DMS153 (cell line): ENCODE results near the gene CDH5.
A peak's percentile ranks its signal among the peaks of the same experiment; 100 is the strongest.

Source experiments
- DNase-seq: peaks from one replicate; lab custom pipeline; 2025; lab: John Stamatoyannopoulos, UW

Gene CDH5

DNA sequence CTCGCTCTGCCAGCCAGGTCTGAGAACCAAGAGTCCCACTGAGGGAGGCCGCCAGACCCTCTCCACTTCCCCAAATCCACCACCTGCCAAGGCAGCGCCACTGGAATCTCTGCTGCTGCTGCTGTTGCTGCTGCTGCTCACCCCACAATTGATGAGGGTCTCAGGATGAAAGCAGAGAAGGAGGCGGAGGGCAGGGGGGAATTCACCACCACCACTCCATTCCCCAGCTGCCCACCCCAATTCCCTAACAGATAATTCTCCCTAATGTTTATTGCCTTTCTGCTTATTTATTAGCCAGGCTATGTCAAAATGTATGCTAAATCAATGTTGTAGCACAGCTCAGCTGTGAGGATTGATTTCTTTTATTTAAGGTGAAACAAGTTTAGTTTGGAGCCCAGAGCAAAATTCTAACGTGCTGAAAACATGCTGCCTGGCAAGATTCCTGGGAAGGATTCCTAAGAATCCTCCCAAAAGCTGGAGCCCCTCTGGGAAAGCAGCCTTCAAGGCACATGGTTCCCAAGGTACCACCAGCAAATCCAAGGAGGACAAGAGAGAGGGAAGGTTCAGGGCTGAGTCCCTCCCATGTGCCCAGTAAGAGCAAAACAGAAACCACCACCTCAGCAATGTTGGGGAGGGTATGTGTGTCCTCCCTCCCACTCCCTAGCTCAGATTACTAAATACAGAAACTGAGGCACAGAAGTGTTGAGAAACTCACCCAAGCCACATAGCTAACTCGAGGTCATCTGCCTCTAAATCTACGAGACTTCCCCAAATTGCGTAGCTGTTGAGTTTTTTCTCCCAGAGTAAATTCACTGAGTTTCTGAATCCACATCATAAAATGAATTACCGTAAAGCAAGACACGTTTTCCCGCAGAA lies 12.2 kb upstream of the CDH5 start:
- no peak for DNase-seq

DNA sequence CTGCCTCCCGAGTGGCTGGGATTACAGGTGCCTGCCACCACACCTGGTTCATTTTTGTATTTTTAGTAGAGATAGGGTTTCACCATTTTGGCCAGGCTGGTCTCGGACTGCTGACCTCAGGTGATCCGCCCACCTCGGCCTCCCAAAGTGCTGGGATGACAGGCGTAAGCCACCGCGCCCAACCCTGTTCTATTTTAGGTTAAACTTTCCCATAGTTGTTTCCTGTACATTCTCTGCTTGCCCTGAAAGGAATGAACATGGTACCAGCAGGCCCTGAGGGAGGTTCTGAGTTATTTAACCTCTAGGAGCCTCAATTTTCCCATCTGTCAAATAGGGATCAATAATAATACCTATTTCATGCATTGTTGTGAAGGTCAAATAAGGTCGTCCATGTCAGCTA lies 11.0 kb upstream of the CDH5 start:
- no peak for DNase-seq

DNA sequence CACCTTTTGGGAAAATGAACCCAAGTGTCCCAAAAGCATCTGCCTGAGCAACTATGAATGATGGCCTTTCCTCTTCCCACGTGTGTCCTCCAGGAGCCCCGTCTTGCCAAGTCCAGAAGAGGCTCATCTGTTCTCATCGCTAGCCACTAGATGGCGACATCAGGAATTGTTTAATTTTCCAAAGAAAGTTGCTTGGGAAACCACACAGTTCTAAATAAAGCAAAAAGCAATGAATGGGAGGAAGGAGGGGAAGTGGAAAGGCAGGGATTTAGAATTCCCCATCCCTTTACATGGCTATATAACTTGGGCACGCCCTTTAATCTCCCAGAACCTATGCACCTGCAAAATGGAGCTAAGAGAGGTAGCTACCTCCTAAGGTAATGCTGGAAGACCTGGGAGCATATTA lies 9.0 kb upstream of the CDH5 start:
- peak; percentile 49 for DNase-seq

DNA sequence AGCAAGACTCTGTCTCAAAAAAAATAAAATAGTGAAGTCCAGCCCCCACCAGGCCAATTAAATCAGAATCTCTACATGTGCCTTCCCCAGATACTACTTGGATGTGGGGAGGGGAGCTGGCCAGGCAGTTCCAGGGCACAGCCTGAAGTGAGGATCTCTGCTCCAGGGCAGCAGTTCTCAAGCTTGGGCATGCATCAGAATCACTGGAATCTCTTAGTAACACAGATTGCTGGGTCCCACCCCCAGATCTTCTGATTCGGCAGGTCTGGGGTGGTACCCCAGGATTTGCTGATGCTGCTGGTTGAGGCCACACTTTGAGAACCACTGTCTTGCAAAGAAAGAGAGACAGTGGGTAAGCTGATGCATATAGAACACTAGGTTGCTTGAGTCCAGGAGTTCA lies 8.3 kb upstream of the CDH5 start:
- DNase-seq: no peak

DNA sequence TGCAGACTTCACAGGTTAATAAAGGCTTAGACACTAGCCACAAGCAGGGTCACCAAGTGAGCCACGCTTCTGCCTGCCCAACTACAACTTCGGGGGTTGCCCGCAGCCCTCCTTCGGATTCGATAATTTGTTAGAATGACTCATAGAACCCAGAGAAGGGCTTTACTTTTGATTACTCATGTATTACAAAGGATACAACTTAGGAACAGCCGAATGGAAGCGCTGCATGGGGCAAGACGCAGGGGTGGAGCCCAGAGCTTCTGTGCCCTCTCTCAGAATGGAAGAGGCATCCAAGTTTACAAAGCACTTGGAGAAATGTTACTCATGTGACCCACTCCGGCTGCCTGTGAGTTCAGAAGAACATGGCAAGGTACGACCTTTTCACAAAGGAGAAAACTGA lies 7.5 kb upstream of the CDH5 start:
- no peak for DNase-seq

DNA sequence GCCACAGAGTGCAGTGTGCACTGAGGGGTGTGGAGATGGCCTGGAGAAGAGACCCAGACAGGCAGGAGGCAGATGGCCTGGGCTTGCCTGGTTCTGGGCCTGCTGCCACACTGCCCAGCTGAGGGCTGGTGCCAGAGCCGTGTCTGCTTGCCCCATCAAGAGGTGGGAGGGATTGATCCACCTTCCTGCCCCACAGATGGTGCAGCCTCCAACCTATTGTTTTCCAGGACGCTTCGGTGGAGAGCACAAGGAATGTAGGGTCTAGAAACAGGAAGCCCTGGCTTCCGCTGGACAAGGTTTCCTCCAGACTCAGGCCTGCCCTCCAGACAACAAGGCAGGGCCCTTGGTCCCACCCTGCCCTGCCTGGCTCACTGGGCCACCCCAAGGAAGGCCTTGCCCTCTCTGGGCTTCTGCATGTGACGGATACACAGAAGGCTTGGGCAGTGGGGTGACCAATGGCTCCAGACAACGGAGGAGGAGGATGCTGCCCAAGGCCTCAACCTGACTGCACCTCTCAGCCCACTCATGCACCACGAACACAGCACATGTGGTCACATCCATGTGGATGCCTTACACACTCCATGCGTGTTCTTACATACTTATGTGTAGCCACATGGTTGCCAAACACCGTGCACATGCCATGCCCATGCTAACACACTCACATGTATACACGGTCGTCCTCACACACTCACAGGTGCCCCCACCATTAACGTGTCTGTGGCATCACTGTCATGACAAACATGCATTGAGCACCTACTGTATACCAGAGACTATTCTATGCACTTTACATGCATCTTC lies 6.5 kb upstream of the CDH5 start:
- peak; percentile 59 for DNase-seq

DNA sequence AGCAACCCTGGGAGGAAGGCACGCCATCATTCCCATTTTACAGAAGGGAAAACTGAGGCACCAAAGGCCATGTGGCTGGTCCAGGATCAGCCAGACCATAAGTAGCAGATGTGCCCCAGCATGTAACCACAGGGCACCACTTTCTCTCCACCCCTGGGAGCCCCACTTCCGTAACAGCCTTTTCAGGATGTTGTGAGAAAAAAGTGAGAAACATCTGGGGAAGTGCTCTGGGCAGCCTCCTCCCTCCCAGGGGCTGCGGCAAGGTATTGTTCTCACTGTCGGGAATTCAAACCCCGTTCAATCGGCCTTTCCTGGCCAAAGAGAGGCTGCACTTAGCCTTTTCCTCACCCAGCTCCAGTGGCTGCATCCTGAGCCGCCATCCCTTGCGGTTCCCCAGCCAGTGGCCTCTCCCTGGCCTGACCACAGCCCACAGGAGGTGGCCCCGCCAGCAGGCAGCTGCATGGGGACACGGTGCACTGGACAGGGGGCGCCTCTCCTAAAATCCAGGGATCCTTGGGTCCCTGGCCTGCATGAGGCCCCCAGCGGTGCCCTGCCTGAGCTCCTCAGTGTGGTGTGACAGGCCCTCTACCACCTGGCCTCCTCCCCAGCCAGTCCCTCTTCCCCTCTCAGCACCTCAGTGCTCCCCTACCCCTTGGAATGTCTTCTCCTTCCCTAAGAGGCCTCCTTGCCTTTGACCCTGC lies 5.7 kb upstream of the CDH5 start:
- DNase-seq: no peak

DNA sequence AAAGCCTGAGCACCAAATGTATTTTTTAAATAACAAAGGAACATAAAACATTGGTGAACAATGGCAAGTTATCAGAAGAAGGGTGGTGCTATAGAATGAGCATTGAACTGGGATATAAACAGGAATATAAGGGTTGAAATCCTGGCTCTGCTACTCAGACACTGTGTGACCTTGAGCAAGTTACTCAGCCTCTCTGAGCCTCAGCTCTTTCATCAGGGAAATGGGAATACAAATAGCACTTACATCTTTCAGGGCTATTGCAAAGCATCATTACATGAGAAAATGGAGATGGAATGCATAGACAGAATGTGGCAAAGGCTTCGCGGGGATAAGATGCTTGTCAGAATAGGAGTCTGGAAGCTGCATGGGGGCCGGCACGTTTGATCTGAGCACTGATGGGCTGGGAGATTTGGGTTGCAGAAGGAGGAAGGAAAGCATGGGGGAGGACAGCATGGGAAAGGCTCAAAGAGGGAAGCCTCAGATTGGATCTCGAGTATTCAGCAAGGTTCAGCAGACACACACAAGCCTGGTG lies 4.8 kb upstream of the CDH5 start:
- no peak for DNase-seq

DNA sequence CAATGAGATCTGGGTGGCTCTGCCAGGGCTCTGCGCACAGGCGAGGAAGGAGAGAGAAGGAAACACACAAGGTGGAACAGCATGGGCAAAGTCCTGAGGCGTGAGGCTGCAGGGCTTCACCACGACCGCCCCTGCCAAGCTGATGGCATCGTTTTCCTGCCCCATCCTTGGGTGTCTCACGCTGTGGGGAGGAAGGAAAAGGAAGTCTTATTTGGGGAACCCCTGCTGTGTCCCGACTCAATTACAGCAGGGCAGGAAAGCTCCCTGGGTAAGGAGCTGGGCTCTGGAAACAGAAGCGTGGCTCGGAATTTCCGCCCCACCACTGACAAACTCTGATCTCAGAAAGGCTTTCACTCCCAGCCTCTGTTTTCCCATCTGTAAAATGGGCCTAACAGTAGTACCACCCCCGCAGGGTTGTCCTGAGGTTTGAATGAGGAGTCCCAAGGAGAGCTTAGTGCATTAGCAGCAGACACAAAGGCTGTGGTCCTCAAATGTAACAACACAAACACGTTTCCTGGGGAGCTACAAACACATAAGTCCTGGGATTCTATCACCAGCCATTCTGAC lies 3.2 kb upstream of the CDH5 start:
- DNase-seq: no peak

DNA sequence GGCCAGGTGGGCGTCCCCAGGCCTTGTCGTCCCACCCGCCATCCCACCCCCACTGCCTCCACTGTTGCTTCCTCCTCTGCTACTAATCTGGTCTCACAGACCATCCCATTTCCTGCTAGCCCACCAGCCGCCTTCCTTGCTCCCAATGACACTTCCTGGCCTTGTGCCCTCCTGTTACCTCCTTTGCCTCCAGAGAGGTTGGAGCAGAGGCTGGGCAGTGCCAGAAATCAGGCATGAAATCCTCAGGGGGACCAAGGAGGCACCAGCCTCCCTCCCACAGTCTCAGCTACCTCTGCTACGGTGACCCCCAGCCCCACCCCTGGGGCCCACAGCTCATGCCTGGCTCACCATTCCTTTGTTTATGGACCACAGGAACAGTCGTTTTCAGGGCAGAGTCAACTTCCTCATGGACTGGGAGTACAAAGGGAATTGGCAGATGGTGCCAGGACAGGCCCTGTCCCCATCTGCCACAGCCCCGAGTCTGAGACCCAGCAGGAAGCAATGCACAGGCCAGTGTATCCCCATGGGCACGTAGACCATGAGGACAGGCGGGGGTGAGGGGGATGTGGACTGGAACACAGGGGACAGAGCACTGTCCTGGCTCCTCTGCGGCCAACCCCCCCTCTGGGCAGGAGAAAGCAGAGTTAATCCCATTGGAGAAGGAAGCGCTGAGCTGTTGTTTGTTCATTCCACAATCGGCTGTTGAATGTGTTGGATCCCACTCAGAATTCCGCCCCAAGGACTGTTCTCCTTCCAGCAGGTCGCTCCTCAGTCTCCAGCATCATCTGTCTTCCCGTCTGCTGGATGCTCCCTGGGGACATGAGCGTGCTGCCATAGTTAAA lies 2.2 kb upstream of the CDH5 start:
- peak; percentile 86 for DNase-seq

DNA sequence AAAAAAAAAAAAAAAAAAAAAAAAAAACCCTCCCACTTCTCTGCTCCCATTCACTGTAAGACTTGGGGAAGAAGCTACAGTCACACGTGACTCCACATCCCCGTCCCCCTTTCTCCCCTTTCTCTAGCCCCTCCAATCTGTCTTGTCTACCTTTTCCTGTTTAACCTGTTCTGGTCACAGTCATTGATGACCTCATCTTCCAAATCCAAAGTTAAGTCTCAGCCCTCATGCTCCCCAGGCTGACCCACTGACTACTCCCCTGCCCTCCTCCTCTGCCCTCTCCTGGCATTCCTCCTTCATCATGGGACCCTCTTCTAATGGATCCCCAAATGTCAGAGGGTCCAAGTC lies 1.6 kb upstream of the CDH5 start:
- no peak for DNase-seq

DNA sequence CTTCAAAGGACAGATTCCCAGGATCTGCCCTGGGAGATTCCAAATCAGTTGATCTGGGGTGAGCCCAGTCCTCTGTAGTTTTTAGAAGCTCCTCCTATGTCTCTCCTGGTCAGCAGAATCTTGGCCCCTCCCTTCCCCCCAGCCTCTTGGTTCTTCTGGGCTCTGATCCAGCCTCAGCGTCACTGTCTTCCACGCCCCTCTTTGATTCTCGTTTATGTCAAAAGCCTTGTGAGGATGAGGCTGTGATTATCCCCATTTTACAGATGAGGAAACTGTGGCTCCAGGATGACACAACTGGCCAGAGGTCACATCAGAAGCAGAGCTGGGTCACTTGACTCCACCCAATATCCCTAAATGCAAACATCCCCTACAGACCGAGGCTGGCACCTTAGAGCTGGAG lies 840 bp upstream of the CDH5 start:
- no peak for DNase-seq

DNA sequence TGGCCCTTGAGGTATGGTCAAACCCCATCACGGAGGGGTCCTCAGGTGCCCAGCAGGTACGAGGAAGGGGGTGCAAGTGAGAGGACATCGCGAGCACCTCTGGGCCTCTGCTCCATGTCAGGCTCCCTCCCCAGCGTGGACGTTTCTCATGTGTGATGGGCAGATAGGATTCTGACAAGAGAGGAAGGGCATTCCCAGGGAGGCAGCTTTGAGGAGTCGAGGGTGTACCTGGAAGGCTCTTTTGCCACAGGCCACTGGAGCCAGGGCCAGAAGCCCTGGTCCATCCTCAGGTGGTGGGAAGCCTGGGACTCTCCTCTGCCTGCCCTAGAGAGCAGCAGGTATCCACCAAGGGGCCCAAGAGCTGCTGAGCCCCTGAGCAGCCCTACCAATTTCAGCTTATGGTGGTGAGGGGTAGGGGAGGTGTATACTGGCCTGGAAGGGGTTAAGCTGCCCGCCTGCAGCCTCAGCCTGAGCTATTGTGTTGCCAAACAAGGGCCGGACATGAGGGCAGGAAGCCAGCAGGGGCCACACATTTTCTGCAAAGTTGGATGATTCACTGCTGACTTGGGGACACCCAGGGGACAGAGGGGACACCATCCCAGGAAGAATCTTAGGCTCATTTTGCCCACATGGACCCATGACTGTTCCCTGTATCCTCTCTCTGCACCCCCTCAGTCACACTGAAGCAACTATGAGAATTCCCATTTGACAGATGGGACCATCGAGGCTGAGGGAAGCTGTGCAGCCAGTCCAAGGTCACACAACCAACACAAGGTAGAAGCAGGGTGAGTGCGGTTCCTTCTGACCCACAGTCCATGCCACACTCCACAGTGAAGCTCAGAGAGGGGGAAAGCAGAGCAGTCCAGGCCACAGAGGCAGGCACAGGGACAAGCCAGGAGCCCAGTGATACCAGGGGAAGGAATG lies 1.7 kb downstream of the CDH5 start:
- no peak for DNase-seq

DNA sequence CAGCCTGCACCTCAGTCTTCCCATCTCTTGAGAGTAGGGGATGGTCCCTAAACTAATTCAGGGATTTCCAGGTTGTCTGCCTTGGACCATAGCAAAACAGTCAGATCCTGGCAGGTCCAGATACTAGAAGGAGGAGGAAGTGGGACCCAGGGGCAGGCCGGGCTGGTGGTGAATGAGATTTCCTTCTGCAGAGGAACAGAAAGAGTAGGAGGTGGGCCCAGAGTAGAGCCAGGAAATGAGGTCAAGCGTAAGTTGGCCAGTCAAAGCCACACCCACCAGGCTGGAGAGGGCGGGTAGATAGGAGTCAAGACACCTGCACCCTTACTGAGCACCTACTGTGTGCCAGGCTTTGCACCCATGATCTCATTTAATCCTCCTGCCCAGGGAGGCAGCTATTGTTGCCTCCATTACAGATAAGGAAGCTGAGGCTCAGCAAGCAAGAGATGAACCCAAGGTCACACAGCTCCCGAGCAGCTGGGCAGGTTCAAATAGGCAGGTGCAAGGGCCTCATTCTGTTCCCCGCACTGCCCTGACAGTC lies 2.6 kb downstream of the CDH5 start:
- DNase-seq: no peak

DNA sequence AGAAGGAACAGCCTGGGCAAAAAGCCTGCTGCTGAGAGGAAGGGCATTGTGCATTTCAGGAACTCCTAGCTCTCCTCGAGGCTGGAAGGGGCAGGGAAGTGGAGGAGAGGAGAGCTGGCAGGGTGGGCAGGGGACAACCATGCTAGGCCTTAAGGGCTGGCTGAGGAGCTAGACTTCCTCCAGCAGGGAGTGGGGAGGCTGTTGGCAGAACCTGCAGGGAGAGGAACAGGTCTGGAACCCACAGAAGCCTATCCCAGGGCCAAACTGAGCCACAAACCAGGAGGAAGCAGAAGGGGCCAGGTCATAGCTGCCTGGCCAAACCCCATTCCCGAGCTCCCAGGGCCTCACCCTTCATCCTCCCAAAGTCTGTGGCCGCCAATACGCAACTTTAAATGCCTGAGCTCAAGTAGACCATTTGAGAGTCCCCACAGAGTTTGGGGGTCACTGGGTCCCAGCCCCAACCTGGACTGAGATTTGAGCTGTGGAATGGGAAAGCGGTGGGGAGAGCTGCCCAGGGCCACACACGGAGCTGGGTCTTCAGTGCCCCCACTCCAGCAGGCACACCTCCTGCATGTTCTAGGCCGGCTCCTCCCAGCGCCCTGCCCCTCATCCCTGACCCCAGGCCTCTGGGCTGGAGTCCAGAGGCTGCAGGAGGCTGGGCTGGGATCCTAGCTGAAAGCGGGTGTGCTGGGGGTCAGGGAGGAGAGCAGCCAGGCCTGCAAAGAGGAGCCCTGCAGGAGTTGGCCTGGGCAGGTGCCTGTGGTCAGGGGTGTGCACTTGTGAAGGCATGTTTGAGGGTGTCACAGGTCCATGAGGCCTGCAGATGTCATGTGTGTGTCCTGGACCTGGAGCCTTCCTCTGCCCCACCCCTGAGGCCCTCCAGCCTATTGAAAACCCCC lies 4.5 kb downstream of the CDH5 start:
- no peak for DNase-seq

DNA sequence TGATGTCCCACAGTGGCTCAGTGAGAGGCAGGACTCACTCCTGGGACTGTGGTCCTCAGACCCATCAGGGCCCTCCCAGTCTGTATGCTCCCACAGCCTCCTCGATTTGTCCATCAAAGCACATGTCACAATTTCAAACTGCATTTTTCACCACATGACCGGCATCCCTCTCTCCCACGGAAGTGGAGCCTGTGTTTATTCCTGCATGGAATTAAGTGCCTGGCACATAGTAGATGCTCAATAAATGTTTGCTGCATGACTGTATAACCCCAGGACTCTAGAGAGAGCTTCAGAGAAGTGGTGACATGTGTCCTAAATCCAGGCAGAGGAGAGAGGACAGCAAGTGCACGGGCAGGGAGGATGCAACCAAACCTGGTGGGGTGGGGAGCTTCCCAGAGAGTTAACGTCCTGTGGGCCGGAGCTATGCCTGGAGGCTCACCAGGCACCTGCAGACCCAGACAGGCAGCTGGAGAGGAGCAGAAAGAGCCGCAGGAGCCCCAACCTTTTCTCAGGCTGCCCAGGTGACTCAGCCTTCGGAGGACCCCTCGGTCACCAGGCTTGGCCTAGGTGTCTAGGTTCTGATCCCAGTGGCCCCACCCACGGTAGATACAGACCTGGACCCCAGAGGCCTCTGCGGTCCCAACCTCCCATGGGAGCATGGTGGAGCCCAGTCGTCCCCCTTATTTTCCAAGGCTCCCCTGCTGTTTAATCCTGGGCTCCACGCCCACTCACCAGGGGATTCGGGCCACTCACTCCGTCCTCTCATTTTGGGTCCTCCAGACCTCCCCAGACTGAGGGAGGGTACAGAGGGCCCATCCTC lies 5.8 kb downstream of the CDH5 start:
- no peak for DNase-seq

DNA sequence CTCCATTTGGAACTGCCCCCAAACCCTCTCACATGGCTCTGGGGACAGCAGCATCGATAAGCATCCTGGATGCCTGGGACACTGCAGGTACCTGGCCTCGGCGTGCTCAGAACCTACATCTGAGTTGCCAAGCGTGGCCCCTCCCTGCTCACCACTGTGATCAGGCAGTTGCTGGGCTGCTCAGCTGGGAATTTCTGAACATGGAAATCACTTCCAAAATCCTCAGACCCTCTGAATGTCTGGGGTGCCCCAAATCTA lies 6.3 kb downstream of the CDH5 start:
- DNase-seq: no peak

DNA sequence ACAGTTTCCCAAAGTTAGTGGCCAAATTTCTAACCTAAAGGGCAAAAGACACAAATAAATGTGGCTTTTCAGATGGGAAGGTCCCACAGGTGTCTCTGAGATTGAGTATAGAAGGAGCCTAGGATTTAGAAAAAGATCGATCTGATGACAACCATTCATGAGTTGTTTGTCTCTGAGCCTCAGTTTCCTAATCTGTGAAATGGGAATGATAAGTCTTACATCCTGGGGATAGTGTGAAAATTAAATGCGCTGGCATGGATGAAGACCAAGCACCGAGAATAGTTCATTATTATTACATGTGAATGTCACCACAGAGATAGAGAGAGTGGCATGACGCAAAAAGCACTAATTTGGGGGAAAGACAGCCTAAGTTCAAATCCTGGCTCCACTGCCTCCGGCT lies 7.2 kb downstream of the CDH5 start:
- no peak for DNase-seq
